Endothelial cell (in vitro differentiated cells): Measurements from ENCODE around the gene HOXD1. TPM values are rescaled to one million over a fixed set of nuclear protein-coding genes. Genes with fewer than 3 reads are reported as not detected.

Source experiments
- DNase-seq: peaks from one replicate; pipeline ENCODE4 v3.0.0; 2021; ENCODE audit warnings: low spot score
- H3K27ac Mint-ChIP-seq: one replicate; pipeline ENCODE4 v1.8.0; 2021; ENCODE audit warnings: mixed read lengths, inconsistent platforms; ENCODE audit not compliant: unreplicated experiment
- H3K27me3 Mint-ChIP-seq: one replicate; pipeline ENCODE4 v1.8.0; 2021; ENCODE audit warnings: mild to moderate bottlenecking, moderate library complexity, mixed read lengths, inconsistent platforms; ENCODE audit not compliant: unreplicated experiment
- H3K36me3 Mint-ChIP-seq: one replicate; pipeline ENCODE4 v1.8.0; 2021; ENCODE audit warnings: mild to moderate bottlenecking, low read depth, mixed read lengths, inconsistent platforms; ENCODE audit not compliant: unreplicated experiment
- H3K4me1 Mint-ChIP-seq: one replicate; pipeline ENCODE4 v1.8.0; 2021; ENCODE audit warnings: mild to moderate bottlenecking, mixed read lengths, inconsistent platforms; ENCODE audit not compliant: unreplicated experiment
- H3K4me3 Mint-ChIP-seq: one replicate; pipeline ENCODE4 v1.8.0; 2021; ENCODE audit warnings: mild to moderate bottlenecking, mixed read lengths, inconsistent platforms; ENCODE audit not compliant: unreplicated experiment
- H3K9me3 Mint-ChIP-seq: one replicate; pipeline ENCODE4 v1.8.0; 2021; ENCODE audit warnings: mixed read lengths, inconsistent platforms; ENCODE audit not compliant: unreplicated experiment
- total RNA-seq: library from RNA; stranded (reverse); fragmentation: NEBNext Ultra II Directional; extraction: Animal tissue kit (Norgen Biotek cat#: 25700); gene quantifications from one replicate; pipeline ENCODE4 v1.2.1, GENCODE V29; 2021; ENCODE audit not compliant: unreplicated experiment
- TF ChIP-seq, protein P1 (sequence below): fragments of 200-600 bp; sonication (generic); IDR thresholded peaks from one replicate; pipeline ENCODE4 v1.5.0; 2021; ENCODE audit warnings: antibody characterized with exemption; ENCODE audit not compliant: unreplicated experiment

The HOXD1 gene
- total RNA-seq, 1 donor from 2014 or later: 3.8 TPM

DNA sequence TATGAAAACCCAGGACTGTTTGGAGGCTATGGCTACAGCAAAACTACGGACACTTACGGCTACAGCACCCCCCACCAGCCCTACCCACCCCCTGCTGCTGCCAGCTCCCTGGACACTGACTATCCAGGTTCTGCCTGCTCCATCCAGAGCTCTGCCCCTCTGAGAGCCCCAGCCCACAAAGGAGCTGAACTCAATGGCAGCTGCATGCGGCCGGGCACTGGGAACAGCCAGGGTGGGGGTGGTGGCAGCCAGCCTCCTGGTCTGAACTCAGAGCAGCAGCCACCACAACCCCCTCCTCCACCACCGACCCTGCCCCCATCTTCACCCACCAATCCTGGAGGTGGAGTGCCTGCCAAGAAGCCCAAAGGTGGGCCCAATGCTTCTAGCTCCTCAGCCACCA, 19.3 kb upstream of the HOXD1 start:
- Mint-ChIP-seq H3K36me3 (peaks cover 4% of the 10 kb centered on the region), H3K27me3 (peaks cover 31% of the 10 kb centered on the region), H3K4me1 (peaks cover 26% of the 10 kb centered on the region), H3K27ac (no peak overlapping the region), H3K4me3 (no peak overlapping the region), H3K9me3 (no peaks in the 10 kb centered on the region)
- DNase-seq: no peak
- TF ChIP-seq, protein P1, sequence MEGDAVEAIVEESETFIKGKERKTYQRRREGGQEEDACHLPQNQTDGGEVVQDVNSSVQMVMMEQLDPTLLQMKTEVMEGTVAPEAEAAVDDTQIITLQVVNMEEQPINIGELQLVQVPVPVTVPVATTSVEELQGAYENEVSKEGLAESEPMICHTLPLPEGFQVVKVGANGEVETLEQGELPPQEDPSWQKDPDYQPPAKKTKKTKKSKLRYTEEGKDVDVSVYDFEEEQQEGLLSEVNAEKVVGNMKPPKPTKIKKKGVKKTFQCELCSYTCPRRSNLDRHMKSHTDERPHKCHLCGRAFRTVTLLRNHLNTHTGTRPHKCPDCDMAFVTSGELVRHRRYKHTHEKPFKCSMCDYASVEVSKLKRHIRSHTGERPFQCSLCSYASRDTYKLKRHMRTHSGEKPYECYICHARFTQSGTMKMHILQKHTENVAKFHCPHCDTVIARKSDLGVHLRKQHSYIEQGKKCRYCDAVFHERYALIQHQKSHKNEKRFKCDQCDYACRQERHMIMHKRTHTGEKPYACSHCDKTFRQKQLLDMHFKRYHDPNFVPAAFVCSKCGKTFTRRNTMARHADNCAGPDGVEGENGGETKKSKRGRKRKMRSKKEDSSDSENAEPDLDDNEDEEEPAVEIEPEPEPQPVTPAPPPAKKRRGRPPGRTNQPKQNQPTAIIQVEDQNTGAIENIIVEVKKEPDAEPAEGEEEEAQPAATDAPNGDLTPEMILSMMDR: no peak

DNA sequence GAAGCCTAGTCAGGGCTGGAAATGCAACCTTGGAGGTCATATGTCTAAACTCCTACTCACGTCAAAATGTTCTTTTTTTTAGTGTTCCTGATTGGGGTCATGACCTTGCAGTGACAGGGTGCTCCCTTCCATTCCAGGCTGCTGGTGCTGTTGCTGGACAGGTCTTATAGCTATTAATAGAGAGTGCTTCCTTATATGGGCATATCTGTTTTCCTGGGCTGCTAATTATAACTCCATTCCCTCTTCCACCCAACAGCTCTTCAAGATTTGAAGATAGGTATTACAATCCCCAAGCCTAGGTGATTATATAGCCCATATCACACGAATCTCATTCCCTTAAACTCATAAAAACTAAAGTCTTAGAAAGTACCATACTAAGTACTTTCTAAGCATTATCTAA, 18.8 kb upstream of the HOXD1 start:
- peaks cover 29% of the 10 kb centered on the region for H3K4me1 Mint-ChIP-seq
- peaks cover 31% of the 10 kb centered on the region for H3K27me3 Mint-ChIP-seq
- H3K9me3 Mint-ChIP-seq: no peaks in the 10 kb centered on the region
- no peak overlapping the region for H3K27ac Mint-ChIP-seq
- TF ChIP-seq, protein P1: no peak
- peaks cover 4% of the 10 kb centered on the region for H3K36me3 Mint-ChIP-seq
- no peak for DNase-seq
- no peak overlapping the region for H3K4me3 Mint-ChIP-seq

DNA sequence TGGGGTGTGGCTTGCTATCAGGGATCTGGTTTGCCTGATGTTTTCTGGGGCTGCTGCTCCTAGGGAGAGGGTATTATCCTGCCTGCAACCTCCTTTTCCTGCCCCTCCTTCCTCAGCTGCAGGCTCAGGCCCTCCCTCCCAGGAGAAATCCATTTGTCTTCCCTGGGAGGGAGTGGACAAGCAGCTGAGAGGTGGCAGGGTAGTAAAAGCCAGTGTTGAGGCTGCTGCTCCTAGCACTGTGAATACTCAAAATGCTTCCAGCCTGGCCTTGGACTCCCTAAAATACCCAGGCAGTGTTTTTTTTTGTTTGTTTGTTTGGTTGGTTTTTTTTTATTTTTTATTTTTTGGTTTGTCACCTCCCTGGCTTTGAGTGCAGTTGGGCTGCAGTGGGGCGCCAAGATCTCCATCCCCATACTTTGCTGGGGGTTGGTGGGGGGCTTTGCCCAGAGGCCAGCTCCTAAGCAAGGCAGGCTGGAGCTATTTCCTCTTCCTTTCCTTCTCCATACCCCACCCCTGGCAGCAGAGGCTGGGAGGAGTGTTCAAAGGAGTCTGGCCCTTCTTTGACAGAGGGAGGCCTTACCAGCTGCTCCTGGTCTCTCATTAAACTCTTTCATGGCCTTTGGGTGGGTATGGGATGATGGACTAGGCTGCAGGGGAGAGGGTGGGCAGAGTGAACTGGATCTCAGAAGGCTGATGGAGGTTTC, 17.7 kb upstream of the HOXD1 start:
- no peak overlapping the region for H3K4me3 Mint-ChIP-seq
- TF ChIP-seq, protein P1: no peak
- peaks cover 38% of the 10 kb centered on the region for H3K4me1 Mint-ChIP-seq
- peaks cover 32% of the 10 kb centered on the region for H3K27me3 Mint-ChIP-seq
- no peak for DNase-seq
- no peak overlapping the region for H3K27ac Mint-ChIP-seq
- no peaks in the 10 kb centered on the region for H3K9me3 Mint-ChIP-seq
- peaks cover 7% of the 10 kb centered on the region for H3K36me3 Mint-ChIP-seq

DNA sequence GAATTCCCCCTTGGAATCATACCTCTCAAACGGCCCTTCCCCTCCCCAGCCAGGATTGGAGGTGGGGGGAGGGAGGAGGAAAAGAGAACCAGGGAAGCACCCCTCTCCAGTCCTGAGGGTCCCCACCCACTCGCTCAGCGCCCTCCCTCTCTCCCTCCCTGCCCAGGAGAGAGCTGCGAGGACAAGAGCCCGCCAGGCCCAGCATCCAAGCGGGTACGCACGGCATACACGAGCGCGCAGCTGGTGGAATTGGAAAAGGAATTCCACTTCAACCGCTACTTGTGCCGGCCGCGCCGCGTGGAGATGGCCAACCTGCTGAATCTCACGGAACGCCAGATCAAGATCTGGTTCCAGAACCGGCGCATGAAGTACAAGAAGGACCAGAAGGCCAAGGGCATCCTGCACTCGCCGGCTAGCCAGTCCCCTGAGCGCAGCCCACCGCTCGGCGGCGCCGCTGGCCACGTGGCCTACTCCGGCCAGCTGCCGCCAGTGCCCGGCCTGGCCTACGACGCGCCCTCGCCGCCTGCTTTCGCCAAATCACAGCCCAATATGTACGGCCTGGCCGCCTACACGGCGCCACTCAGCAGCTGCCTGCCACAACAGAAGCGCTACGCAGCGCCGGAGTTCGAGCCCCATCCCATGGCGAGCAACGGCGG, 17.0 kb upstream of the HOXD1 start:
- H3K4me3 Mint-ChIP-seq: no peak overlapping the region
- TF ChIP-seq, protein P1: no peak
- peaks cover 43% of the 10 kb centered on the region for H3K4me1 Mint-ChIP-seq
- DNase-seq: no peak
- peaks cover 32% of the 10 kb centered on the region for H3K27me3 Mint-ChIP-seq
- H3K27ac Mint-ChIP-seq: no peak overlapping the region
- no peaks in the 10 kb centered on the region for H3K9me3 Mint-ChIP-seq
- H3K36me3 Mint-ChIP-seq: peaks cover 9% of the 10 kb centered on the region
